ENCODE results near the gene KDSR.

- TF ChIP-seq POLR2AphosphoS5 (IDR thresholded peaks at IDR 0.05): no peak
- TF ChIP-seq, protein P1, sequence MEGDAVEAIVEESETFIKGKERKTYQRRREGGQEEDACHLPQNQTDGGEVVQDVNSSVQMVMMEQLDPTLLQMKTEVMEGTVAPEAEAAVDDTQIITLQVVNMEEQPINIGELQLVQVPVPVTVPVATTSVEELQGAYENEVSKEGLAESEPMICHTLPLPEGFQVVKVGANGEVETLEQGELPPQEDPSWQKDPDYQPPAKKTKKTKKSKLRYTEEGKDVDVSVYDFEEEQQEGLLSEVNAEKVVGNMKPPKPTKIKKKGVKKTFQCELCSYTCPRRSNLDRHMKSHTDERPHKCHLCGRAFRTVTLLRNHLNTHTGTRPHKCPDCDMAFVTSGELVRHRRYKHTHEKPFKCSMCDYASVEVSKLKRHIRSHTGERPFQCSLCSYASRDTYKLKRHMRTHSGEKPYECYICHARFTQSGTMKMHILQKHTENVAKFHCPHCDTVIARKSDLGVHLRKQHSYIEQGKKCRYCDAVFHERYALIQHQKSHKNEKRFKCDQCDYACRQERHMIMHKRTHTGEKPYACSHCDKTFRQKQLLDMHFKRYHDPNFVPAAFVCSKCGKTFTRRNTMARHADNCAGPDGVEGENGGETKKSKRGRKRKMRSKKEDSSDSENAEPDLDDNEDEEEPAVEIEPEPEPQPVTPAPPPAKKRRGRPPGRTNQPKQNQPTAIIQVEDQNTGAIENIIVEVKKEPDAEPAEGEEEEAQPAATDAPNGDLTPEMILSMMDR (IDR thresholded peaks at IDR 0.05 in 8 of 11, conservative IDR thresholded peaks at IDR 0.05 in 3 of 11): no peak
- no peak for TF ChIP-seq POLR2A (IDR thresholded peaks at IDR 0.05)
Measured at GRCh38 chr18:63376538-63376937, 9.5 kb upstream of the KDSR start.
